K562 (cell line): ENCODE results near the gene PSMA4. TPM values are rescaled to one million over a fixed set of nuclear protein-coding genes. Genes with fewer than 3 reads are reported as not detected.

Experiments
- CTCFL ChIP-seq: IDR thresholded peaks from 2 replicates; pipeline ENCODE4 v1.6.1; 2011; ENCODE audit warnings: borderline replicate concordance, low read depth, mild to moderate bottlenecking, moderate library complexity, low read length; ENCODE audit not compliant: insufficient read depth, poor library complexity, severe bottlenecking
- DIDO1 ChIP-seq: fragments of 450-650 bp; IDR thresholded peaks from 2 replicates; pipeline ENCODE4 v1.6.1; 2016; ENCODE audit warnings: low read depth, missing biosample characterization, missing genetic modification characterization
- GATAD2B ChIP-seq: fragments of 450-650 bp; IDR thresholded peaks from 2 replicates; pipeline ENCODE4 v1.6.1; 2017; ENCODE audit warnings: mild to moderate bottlenecking, borderline replicate concordance
- MBD2 ChIP-seq: sonication (generic); IDR thresholded peaks from 2 replicates; pipeline ENCODE4 v1.6.1; 2016; ENCODE audit warnings: low read depth, borderline replicate concordance
- MTA3 ChIP-seq: fragments of 450-650 bp; formaldehyde crosslinking; IDR thresholded peaks from 2 replicates; pipeline ENCODE4 v1.6.1; 2017; ENCODE audit warnings: mild to moderate bottlenecking, borderline replicate concordance
- NCOA6 ChIP-seq: fragments of 450-650 bp; IDR thresholded peaks from 2 replicates; pipeline ENCODE4 v1.6.1; 2017; ENCODE audit warnings: mild to moderate bottlenecking
- RBM14 ChIP-seq: fragments of 200-400 bp; formaldehyde crosslinking; IDR thresholded peaks from 2 replicates; pipeline ENCODE4 v1.6.1; 2018; ENCODE audit warnings: low read depth, mild to moderate bottlenecking, low read length, moderate library complexity, borderline replicate concordance; ENCODE audit not compliant: insufficient read depth
- SIN3A ChIP-seq, 2 experiments: fragments of 150-350 bp in 1 of 2; IDR thresholded peaks; 2 replicates each; pipeline ENCODE4 v1.6.1; 2011 to 2016; ENCODE audit warnings: borderline replicate concordance in 2 of 2, low read depth in 2 of 2, low read length in 2 of 2, mild to moderate bottlenecking in 2 of 2, moderate library complexity in 2 of 2; ENCODE audit not compliant: control insufficient read depth in 1 of 2
- SP1 ChIP-seq: sonication (generic); formaldehyde crosslinking; IDR thresholded peaks from 2 replicates; pipeline ENCODE4 v1.8.1; 2022; ENCODE audit warnings: mild to moderate bottlenecking, missing genetic modification reagents
- TBP ChIP-seq: optimal IDR thresholded peaks from 2 replicates; pipeline ENCODE3; 2011; ENCODE audit warnings: low read depth, low read length, improper control_type of control experiment
- TOE1 ChIP-seq, 2 experiments: fragments of 450-650 bp in 1 of 2; sonication (generic) in 1 of 2; formaldehyde crosslinking in 1 of 2; IDR thresholded peaks; 2 replicates each; pipeline versions ENCODE4 v1.7.1 to v1.8.0; 2016 to 2022; ENCODE audit warnings: borderline replicate concordance in 2 of 2, mild to moderate bottlenecking in 2 of 2, antibody characterized with exemption in 1 of 2, inconsistent platforms in 1 of 2, low read depth in 1 of 2, missing genetic modification reagents in 1 of 2, moderate library complexity in 1 of 2
- USF2 ChIP-seq: sonication (generic); formaldehyde crosslinking; IDR thresholded peaks from 2 replicates; pipeline ENCODE4 v1.5.0; 2020; ENCODE audit warnings: missing genetic modification reagents
- ZNF407 ChIP-seq: fragments of 450-650 bp; IDR thresholded peaks from 2 replicates; pipeline ENCODE4 v1.6.1; 2016; ENCODE audit warnings: low read depth
- ZNF764 ChIP-seq: fragments of 250-450 bp; sonication (Bioruptor Pico); IDR thresholded peaks from 2 replicates; pipeline ENCODE4 v1.4.0; 2020; ENCODE audit warnings: low read depth, mild to moderate bottlenecking, moderate library complexity
- polyA plus RNA-seq, 8 experiments: library from polyadenylated mRNA; depleted of rRNA in 4 of 8; stranded (reverse) in 5 of 8; unstranded in 3 of 8; fragments of >200 nt; fragmentation: Nextera tagmentation in 2 of 8; fragmentation: Illumina TruSeq in 1 of 8; extraction: Ambion mirVana in 2 of 8; extraction: Trizol in 1 of 8; gene quantifications; 2 replicates each; pipeline versions ENCODE4 v1.2.1 to v1.2.3, GENCODE V29; 2011 to 2014; ENCODE audit warnings: inconsistent platforms in 1 of 8, missing spikeins in 1 of 8
- total RNA-seq, 7 experiments: library from RNA; depleted of rRNA in 6 of 7; stranded (reverse); fragments of >200 nt in 6 of 7; fragmentation: Illumina TruSeq in 2 of 7; extraction: Trizol in 2 of 7; gene quantifications; 2 replicates each; pipeline versions ENCODE4 v1.2.1 to v1.2.3, GENCODE V29; 2011 to 2021; ENCODE audit warnings: low replicate concordance in 1 of 7

The PSMA4 gene
- total and polyA plus RNA-seq, 9 of the 15 experiments (the other 6 are each of a cell fraction or from before 2014, with no cell fraction given), result 304 to 1,857 (median 666) TPM

- peak; percentile 82 for TF ChIP-seq TBP
- peak; percentile 88; the same call in 1 of the 2 replicates for TF ChIP-seq MTA3
- peak; percentile 91 for TF ChIP-seq ZNF407
- no peak for TF ChIP-seq NCOA6
- TF ChIP-seq GATAD2B, result peak; percentile 12; the same call in 1 of the 2 replicates
- 0 out of 2 replicates have a peak, but pooled peaks have one; percentile 10 for TF ChIP-seq USF2 (CRISPR knock-in tag)
- peak; percentile 60 for TF ChIP-seq MBD2
- no peak for TF ChIP-seq CTCFL
- peak; percentile 31 to 51; a peak in 2 of 4 replicates for TF ChIP-seq SIN3A (IDR thresholded peaks at IDR 0.05; ENCODE audit: borderline replicate concordance in 2 of 2, control insufficient read depth in 1 of 2, low read depth in 2 of 2, low read length in 2 of 2)
- TF ChIP-seq SP1 (CRISPR knock-in tag), result peak; percentile 75
- 0 out of 2 replicates have a peak, but pooled peaks have one; percentile 11 for TF ChIP-seq DIDO1 (tag)
- 0 out of 2 replicates have a peak, but pooled peaks have one; percentile 4 for TF ChIP-seq ZNF764 (CRISPR knock-in tag)
- no peak for TF ChIP-seq RBM14
- TF ChIP-seq TOE1 (IDR thresholded peaks at IDR 0.05; ENCODE audit: borderline replicate concordance), result peak; percentile 51; the same call in 1 of the 2 replicates
- TF ChIP-seq TOE1 (CRISPR knock-in tag; IDR thresholded peaks at IDR 0.05; ENCODE audit: borderline replicate concordance, low read depth), result 0 out of 2 replicates have a peak, but pooled peaks have one; percentile 34
Measured at GRCh38 chr15:78540141-78540870, at the start of gene PSMA4 (continued).
